ENCODE measurements around the gene MPPED1. TPM values are rescaled to one million over a fixed set of nuclear protein-coding genes. Genes with fewer than 3 reads are reported as not detected.

Gene MPPED1
- total and polyA plus RNA-seq, 2 donors (not counting 3 experiments of a cell fraction or from before 2014, with no cell fraction given), result not detected

DNA sequence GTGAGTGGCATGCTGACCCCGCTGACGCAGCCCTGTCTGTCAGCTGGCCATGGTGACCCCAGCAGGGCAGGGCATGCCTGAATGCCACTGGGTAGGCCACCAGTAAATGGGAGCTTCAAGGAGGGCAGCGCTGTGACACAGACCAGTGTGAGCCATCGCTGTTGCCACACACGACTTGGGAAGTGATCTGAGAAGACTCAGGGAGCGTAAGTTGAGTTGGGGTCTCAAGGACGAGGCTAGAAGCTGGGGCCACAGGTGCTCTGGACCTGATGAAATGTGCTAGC lies 28.2 kb downstream of the MPPED1 start:
- POLR2A ChIA-PET, result no interaction called here
- Histone ChIP-seq H3K4me1 (ENCODE audit: control insufficient read depth, extremely low read depth, insufficient read depth, low read length) (no peaks in the 10 kb centered on the region), H4K20me1 (replicated peaks; ENCODE audit: control insufficient read depth, extremely low read depth, insufficient read depth, low read length) (no peaks in the 10 kb centered on the region), H3K9ac (replicated peaks; ENCODE audit: extremely low read depth, insufficient read depth, low read length) (no peak overlapping the region), H3K79me2 (ENCODE audit: control insufficient read depth, insufficient read depth, low read length) (no peaks in the 10 kb centered on the region), H3K9me1 (replicated peaks; ENCODE audit: control insufficient read depth, extremely low read depth, insufficient read depth, low read length) (no peaks in the 10 kb centered on the region), H3K9me3 (replicated peaks; ENCODE audit: control insufficient read depth, insufficient read depth, low read length) (no peaks in the 10 kb centered on the region), H3K36me3 (ENCODE audit: control insufficient read depth in 2 of 2, extremely low read depth in 1 of 2, insufficient read depth in 2 of 2, low read length in 2 of 2) (no peaks in the 10 kb centered on the region), H2AFZ (ENCODE audit: low read depth, low read length) (no peak overlapping the region), H3K4me3 (replicated peaks in 1 of 3; ENCODE audit: insufficient read depth in 1 of 3, low read depth in 1 of 3, low read length in 3 of 3) (no peak overlapping the region), H3K4me2 (ENCODE audit: insufficient read depth, low read length) (no peak overlapping the region), H3K27me3 (ENCODE audit: control insufficient read depth in 2 of 2, insufficient read depth in 2 of 2, low read length in 2 of 2) (no peaks in the 10 kb centered on the region), H3K27ac (ENCODE audit: insufficient read depth, low read depth, low read length) (no peak overlapping the region)
- DNase-seq (ENCODE audit: low read depth, low spot score), result no peak
- dilution Hi-C loops (cut with MboI; ENCODE audit: extremely low pct_ligation_motif_present, low sequenced_read_pairs), result no loop called here
- FAIRE-seq, result no peak
- TF ChIP-seq JUN (IDR thresholded peaks at IDR 0.05; ENCODE audit: borderline replicate concordance, insufficient read depth, insufficient read length, low read depth) (no peak), POLR2AphosphoS5 (IDR thresholded peaks at IDR 0.05; ENCODE audit: insufficient read depth, low read depth, low read length) (no peak), FOS (IDR thresholded peaks at IDR 0.05; ENCODE audit: borderline replicate concordance, insufficient read depth, low read length) (no peak), GATA2 (IDR thresholded peaks at IDR 0.05; ENCODE audit: insufficient read depth, insufficient read length, low read depth, low read length) (no peak), EZH2 (IDR thresholded peaks at IDR 0.05; ENCODE audit: borderline replicate concordance, low read depth, low read length, severe bottlenecking) (no peak), MYC (IDR thresholded peaks at IDR 0.05; ENCODE audit: low read depth, low read length) (no peak), POLR2A (IDR thresholded peaks at IDR 0.05; ENCODE audit: low read depth, low read length) (no peak)
- TF ChIP-seq, protein P1, sequence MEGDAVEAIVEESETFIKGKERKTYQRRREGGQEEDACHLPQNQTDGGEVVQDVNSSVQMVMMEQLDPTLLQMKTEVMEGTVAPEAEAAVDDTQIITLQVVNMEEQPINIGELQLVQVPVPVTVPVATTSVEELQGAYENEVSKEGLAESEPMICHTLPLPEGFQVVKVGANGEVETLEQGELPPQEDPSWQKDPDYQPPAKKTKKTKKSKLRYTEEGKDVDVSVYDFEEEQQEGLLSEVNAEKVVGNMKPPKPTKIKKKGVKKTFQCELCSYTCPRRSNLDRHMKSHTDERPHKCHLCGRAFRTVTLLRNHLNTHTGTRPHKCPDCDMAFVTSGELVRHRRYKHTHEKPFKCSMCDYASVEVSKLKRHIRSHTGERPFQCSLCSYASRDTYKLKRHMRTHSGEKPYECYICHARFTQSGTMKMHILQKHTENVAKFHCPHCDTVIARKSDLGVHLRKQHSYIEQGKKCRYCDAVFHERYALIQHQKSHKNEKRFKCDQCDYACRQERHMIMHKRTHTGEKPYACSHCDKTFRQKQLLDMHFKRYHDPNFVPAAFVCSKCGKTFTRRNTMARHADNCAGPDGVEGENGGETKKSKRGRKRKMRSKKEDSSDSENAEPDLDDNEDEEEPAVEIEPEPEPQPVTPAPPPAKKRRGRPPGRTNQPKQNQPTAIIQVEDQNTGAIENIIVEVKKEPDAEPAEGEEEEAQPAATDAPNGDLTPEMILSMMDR (IDR thresholded peaks at IDR 0.05; ENCODE audit: extremely low read depth in 1 of 2, insufficient read depth in 1 of 2, low read depth in 1 of 2, low read length in 2 of 2), result no peak
- CTCF ChIA-PET, result no interaction called here
- intact Hi-C loops (cut with micrococcal nuclease), result no loop called here
- no TSS peak for BruUV-seq (replicated peaks)
